NCI-H1694 treated with DMSO at 0.1 percent for 48 hours (cell line): Measurements from ENCODE around the gene HMX3.
A peak's percentile ranks its signal among the peaks of the same experiment; 100 is the strongest.
"Not testable (repeated sequence)": the region's sequence is repeated elsewhere in the genome, so short reads cannot be mapped to it uniquely, and the experiment has no call there.

Experiments used
- DNase-seq: peaks from one replicate; lab custom pipeline; 2025; lab: John Stamatoyannopoulos, UW

Gene HMX3

GRCh38 chr10:123148414-123149161, 12.8 kb downstream of the HMX3 start:
- DNase-seq: no peak

GRCh38 chr10:123149162-123149567, 13.4 kb downstream of the HMX3 start:
- DNase-seq: no peak

GRCh38 chr10:123149568-123150270, 13.9 kb downstream of the HMX3 start:
- DNase-seq: no peak

- DNase-seq: no peak
Measured at GRCh38 chr10:123150271-123150985, 14.7 kb downstream of the HMX3 start.

- DNase-seq: no peak
Measured at GRCh38 chr10:123150986-123151736, 15.4 kb downstream of the HMX3 start.

GRCh38 chr10:123151737-123152135, 16.0 kb downstream of the HMX3 start:
- no peak for DNase-seq

- no peak for DNase-seq
Measured at GRCh38 chr10:123153486-123154091, 17.8 kb downstream of the HMX3 start.

GRCh38 chr10:123154092-123154710, 18.4 kb downstream of the HMX3 start, which contains the start of gene BUB3:
Gene BUB3 (plus strand): TSS chr10:123154402. CDS start chr10:123154918, 516 bp downstream.
- peak; percentile 88 for DNase-seq

GRCh38 chr10:123154711-123155505, 19.1 kb downstream of the HMX3 start:
- DNase-seq: no peak

GRCh38 chr10:123156078-123156477, 20.3 kb downstream of the HMX3 start:
- DNase-seq: no peak

GRCh38 chr10:123157210-123157609, 21.4 kb downstream of the HMX3 start:
- DNase-seq: no peak

- no peak for DNase-seq
Measured at GRCh38 chr10:123158682-123159081, 22.9 kb downstream of the HMX3 start.

- no peak for DNase-seq
Measured at GRCh38 chr10:123160311-123160980, 24.7 kb downstream of the HMX3 start.

- DNase-seq: no peak
Measured at GRCh38 chr10:123164319-123164718, 28.5 kb downstream of the HMX3 start.

GRCh38 chr10:123165445-123166072, 29.8 kb downstream of the HMX3 start:
- DNase-seq: no peak

GRCh38 chr10:123166618-123167017, 30.8 kb downstream of the HMX3 start:
- no peak for DNase-seq

GRCh38 chr10:123170961-123171360, 35.2 kb downstream of the HMX3 start:
- no peak for DNase-seq

- not testable (repeated sequence) for DNase-seq
Measured at GRCh38 chr10:123171616-123172015, 35.8 kb downstream of the HMX3 start.
